HFF-Myc (cell line): ENCODE measurements around the gene LGMN.

Experiments
- DNase-seq: peaks from one replicate; pipeline ENCODE4 v3.0.0-alpha.2; 2011; ENCODE audit warnings: low read depth; ENCODE audit errors: extremely low read depth
- H3K4me3 ChIP-seq: replicated peaks from 2 replicates; pipeline ENCODE4 v1.5.1; 2011; ENCODE audit warnings: low read depth, mild to moderate bottlenecking, control low read depth, low read length
- TF ChIP-seq, protein P1 (sequence below): IDR thresholded peaks from 2 replicates; pipeline ENCODE4 v1.5.1; 2012; ENCODE audit warnings: mild to moderate bottlenecking, low read depth, low read length, control low read depth; ENCODE audit errors: missing control alignments

The LGMN gene

DNA sequence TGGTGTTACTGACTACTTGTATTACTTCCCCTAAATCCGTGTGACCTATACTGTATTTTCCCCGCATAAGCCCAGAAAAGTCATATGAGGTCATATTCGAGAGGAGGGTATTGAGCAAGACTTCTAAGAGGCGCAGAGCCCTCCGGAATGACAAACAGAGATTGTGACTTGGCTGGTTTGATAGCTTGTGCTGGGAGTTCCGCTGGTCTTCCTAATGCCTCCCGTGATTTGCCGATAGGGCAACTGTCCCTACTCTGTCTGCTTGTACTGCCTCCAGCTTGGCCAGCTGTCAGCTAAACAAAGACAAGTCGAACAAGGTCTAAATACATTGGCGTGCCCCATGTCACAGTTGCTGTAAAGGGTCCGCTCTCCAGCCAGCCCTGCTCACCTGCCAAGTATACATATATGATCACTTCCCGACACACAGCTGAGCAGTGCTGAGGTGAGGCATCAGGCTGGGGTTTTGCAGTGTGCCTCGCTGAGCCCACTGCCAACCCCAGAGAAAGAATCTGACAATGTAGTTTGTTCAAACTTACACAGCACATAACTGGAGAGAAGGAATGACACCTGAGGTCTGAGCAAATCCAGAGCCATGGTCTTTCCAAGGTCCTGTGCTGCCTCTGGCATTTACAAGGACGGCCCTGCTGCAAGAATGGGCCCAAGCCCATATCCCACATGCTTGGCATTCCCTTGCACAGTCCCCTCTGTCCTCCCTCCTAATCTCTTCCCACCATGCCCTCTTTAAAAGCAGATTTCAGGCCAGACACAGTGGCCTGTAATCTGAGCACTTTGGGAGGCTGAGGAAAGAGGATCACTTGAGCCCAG lies 23.7 kb downstream of the LGMN start:
- TF ChIP-seq, protein P1, sequence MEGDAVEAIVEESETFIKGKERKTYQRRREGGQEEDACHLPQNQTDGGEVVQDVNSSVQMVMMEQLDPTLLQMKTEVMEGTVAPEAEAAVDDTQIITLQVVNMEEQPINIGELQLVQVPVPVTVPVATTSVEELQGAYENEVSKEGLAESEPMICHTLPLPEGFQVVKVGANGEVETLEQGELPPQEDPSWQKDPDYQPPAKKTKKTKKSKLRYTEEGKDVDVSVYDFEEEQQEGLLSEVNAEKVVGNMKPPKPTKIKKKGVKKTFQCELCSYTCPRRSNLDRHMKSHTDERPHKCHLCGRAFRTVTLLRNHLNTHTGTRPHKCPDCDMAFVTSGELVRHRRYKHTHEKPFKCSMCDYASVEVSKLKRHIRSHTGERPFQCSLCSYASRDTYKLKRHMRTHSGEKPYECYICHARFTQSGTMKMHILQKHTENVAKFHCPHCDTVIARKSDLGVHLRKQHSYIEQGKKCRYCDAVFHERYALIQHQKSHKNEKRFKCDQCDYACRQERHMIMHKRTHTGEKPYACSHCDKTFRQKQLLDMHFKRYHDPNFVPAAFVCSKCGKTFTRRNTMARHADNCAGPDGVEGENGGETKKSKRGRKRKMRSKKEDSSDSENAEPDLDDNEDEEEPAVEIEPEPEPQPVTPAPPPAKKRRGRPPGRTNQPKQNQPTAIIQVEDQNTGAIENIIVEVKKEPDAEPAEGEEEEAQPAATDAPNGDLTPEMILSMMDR: no peak
- H3K4me3 ChIP-seq: no peak overlapping the region
- DNase-seq: no peak

DNA sequence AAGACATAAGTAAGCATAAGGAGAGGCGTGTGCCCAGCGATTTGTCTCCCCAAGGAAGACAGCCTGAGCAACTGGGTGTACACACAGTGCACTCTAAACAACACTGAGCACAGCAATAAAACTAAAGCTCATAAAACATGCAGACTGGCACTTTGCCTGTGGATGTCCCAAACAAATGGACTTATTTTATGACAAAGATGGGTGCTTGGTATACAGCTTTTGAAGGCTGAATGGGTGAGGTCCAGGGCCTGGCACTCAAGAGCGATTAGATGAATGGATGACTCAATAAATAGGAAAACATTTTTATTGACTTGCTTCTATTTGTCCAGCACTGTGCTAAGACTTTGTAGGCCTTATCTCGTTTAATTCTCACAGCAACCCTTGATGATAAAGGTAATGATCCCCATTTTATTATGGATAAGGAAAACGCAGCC lies 28.5 kb downstream of the LGMN start:
- DNase-seq: no peak
- TF ChIP-seq, protein P1: no peak
- no peak overlapping the region for H3K4me3 ChIP-seq

DNA sequence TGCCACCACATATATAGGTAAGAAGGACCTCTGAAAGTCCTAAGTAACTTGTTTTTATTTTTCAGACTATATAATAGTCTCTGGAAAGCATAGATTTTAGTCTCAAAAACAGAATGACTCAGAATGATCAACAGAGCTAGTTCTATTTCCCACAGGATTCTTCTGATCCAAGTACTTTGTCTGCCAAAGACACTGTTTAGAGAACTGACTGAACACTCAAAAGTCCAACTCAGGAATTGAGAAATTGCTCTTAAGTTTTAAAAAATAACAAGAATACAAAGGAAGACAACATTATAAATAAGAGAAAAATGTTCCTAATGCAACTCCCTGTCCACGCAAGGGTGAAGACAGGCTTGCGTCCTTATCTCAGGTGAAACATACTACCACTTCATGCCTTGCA lies 29.0 kb downstream of the LGMN start:
- DNase-seq: no peak
- H3K4me3 ChIP-seq: no peak overlapping the region
- TF ChIP-seq, protein P1: no peak

DNA sequence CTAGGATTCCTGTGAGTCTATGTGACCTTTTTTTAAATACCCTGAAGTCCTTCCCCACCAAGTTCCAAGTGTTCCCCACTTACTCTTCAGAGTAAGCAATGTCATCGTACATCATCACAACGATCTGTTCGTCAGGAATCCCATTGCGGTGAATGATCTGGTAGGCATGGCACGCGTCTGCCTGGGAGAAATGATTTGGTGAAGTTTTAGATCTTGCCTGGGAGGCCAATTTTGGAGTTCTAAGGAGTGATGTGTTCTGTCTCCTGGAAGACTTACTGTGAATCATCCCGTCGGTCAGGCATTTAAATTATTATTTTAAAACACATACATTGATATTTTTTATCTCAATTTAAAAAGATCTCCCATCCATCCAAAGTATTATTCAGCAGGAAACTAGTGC lies 29.8 kb downstream of the LGMN start:
- DNase-seq: no peak
- TF ChIP-seq, protein P1: no peak
- no peak overlapping the region for H3K4me3 ChIP-seq

DNA sequence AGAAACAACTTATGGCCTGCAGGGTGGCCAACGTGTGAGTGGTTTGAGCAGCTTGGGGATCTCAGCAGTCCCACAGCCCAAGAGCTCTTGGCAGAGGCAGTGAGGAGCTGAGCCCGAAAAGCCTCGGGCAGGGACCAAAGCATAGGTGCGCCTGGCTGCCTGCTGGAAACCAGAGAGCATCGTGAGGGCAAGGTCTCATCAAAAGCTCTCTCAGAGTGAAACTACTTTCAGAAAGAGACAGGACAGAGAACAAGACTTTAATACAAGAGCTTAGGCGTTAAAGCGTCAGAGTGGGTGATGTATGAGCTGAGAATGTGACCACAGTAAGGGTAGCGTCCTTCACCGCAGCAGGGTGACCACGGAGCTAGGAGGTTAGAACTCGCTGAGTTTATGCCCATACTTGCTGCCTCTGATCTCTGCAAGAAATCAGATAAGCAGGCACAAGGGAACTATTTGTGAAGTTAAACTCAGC lies 30.8 kb downstream of the LGMN start:
- no peak overlapping the region for H3K4me3 ChIP-seq
- no peak for DNase-seq
- TF ChIP-seq, protein P1: no peak

DNA sequence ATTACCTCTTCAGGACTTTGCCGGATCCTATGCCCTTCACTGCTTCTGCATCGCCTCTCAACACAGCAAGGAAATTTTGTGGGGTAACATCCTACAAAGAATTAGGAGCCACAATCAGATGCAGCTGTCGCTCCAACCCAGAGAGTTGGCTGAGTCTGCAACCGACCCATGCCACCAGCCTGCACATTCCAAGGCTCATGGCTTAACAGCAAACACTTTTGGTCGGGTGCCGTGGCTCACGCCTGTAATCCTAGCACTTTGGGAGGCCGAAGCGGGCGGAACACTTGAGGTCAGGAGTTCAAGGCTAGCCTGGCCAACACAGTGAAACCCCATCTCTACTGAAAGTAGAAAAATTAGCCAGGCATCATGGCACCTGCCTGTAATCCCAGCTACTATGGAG lies 32.3 kb downstream of the LGMN start:
- H3K4me3 ChIP-seq: no peak overlapping the region
- TF ChIP-seq, protein P1: no peak
- DNase-seq: no peak
